DMS114 treated with DMSO at 0.1 percent for 48 hours (cell line): Measurements from ENCODE around the gene RHEBL1.
A peak's percentile ranks its signal among the peaks of the same experiment; 100 is the strongest.

ENCODE experiments used
- DNase-seq: peaks from one replicate; lab custom pipeline; 2025; ENCODE audit not compliant: unreplicated experiment; lab: John Stamatoyannopoulos, UW

The RHEBL1 gene

GRCh38 chr12:49055092-49055491 lies 14.7 kb downstream of the RHEBL1 start:
- no peak for DNase-seq

GRCh38 chr12:49054524-49054923 lies 15.3 kb downstream of the RHEBL1 start:
- DNase-seq = no peak

- no peak for DNase-seq
These were observed 15.7 kb downstream of the RHEBL1 start for GRCh38 chr12:49054096-49054495.

DNA sequence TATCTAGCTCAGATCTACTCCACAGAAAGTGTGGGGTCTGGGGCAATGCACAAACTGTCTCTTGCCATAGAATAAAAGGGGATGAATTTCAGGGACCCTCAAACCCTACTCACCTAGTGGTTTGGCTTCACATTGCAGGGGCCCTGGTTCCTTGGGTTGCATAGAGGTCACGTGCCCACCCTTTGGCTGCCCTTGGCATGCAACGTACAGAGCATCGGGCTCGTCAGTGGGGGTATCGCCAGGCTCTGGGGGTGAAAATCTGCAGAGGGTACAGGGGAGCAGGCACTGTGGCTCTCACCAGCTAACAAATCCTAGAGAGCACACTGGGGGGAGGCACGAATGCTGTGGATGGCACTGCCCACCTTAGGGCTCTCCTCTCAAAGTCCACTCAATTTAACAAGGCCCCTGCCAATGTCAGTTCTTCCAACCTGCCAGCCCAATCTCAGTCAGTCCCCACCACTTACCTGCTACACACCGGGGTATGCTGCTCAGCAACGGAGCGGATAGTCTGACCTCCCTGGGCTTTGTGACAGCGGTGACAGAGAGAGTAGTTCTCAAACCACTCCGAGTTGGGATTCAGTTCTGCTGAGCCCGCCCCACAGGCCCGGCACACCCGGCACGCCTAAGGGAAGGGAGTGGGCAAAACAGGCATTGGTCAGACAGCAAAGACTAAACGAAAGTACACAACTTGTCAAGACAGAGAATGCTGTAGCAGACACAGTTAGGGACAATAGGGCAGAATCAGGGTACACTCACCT lies 17.1 kb downstream of the RHEBL1 start:
- DNase-seq = no peak

- no peak for DNase-seq
These were observed 17.9 kb downstream of the RHEBL1 start for GRCh38 chr12:49051777-49052438.

- DNase-seq = no peak
These were observed 18.4 kb downstream of the RHEBL1 start for GRCh38 chr12:49051373-49051764.

GRCh38 chr12:49050507-49051372 lies 19.0 kb downstream of the RHEBL1 start:
- no peak for DNase-seq

DNA sequence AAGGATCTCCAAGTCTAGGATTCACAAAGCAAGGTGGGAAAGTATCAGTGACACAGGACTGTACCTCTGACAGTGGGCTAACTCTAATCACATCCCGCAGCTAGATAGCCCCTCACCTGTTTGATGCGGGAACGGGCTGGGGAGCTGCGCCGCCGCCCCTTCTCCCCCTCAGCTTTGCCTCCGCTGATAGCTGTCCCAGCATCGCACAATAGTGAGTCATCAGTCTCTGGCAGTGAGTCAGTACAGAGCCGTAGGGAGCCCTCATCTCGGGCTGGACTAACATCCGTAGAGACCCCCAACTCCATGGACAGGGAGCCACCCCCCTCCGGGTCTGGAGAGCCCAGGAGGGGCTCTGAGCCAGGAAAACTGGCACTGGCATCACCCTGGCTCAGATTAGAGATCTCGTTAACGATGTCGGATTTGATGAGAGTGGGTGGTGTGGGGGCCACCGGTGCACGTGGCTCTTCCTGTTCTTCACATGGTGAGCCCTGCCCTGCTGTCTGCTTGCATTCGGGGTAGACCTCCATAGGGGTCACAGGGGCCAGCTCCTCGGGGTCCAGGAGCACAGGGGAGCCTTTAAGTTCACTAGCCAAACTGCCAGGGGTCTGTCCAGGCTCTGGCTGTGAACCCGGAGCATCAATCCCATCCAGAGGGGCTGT lies 20.1 kb downstream of the RHEBL1 start:
- DNase-seq = no peak

GRCh38 chr12:49048953-49049352 lies 20.8 kb downstream of the RHEBL1 start:
- DNase-seq = no peak

- DNase-seq = no peak
These were observed 23.5 kb downstream of the RHEBL1 start for GRCh38 chr12:49046129-49046895.

DNA sequence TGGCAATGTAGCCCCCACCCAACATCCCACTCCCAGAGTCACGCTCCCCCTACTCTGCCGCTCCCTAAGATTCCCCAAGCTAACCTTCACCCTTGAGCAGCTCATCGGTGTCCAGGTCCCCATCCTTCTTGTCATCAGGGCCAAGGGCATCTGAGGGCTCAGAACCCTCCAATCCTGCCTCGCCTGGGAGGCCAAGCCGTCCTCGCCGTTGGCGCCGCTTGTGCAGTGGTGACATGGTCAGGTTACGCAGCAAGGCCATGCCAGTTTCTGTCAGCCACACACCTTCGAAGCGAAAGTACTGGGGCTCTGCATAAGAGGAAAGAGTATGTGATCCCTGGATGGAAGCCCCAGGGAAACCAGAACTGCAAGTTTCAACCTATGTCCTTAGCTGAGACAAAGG lies 25.1 kb downstream of the RHEBL1 start:
- no peak for DNase-seq

DNA sequence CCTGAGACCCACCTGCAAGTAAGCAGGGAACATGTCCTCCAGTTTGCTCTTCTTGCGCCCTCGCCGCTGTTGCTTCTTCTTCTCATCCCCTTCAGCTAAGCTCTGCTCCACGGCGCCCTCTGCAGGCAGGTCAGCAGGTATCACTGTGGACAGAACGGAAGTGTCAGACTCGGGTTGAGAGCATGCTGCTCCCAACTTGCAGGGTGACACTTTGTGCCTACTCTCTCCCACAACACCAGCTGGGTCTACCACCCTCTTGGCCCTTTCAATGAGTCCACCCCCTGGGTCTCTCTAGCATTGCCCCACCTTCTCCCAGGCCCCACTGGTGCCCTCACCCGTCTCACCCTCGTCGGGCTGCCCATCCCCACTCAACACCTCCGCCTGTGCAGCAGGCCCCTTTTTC lies 25.9 kb downstream of the RHEBL1 start:
- DNase-seq = peak; percentile 28

DNA sequence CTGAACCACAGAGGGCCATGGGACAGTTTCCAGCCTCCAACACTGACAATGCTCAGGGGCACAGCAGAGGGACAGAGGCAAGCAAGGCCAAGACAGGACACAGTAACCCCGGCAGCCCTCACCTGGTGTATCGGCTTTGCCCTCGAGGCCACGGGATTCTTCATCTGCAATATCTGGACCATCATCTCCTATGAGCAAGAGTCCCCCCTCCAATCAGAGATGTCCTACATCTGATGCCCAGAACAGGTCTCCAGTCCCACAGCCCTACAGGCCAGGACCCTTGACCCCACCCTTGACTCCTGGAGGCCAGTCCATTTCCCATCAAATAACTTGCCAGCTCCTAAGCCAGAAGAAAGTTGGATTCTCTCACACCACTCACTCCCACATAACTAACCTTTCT lies 26.5 kb downstream of the RHEBL1 start:
- DNase-seq = no peak

DNA sequence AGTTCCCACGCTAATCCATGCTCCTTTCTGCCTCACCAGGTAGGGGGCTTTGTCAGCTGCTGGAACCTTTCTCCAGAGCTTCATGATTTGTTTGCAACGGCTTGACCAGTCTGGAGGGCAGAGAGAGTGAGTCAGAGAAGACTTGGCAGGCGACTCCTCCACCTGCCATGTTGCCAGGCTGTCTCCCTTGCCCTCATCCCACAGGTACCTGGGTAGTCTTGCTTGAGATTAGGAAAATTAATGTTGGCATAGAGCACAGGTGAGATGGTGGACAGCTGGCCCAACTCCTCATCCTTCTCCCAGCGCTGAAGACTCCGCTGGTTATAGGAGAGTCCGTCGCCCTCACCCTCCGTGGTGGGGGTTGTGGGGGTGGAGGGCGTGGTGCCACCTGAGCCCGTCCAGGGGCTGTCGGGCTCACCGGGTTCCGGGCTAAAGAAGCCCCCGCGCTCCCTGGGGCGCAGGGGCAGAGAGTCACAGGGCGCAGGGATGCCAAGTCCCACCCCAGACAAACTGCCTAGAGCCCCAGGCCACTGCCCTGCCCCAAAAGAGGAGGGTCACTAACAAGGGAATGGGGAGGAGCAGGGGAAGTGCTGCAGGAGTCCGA lies 27.8 kb downstream of the RHEBL1 start:
- no peak for DNase-seq

DNA sequence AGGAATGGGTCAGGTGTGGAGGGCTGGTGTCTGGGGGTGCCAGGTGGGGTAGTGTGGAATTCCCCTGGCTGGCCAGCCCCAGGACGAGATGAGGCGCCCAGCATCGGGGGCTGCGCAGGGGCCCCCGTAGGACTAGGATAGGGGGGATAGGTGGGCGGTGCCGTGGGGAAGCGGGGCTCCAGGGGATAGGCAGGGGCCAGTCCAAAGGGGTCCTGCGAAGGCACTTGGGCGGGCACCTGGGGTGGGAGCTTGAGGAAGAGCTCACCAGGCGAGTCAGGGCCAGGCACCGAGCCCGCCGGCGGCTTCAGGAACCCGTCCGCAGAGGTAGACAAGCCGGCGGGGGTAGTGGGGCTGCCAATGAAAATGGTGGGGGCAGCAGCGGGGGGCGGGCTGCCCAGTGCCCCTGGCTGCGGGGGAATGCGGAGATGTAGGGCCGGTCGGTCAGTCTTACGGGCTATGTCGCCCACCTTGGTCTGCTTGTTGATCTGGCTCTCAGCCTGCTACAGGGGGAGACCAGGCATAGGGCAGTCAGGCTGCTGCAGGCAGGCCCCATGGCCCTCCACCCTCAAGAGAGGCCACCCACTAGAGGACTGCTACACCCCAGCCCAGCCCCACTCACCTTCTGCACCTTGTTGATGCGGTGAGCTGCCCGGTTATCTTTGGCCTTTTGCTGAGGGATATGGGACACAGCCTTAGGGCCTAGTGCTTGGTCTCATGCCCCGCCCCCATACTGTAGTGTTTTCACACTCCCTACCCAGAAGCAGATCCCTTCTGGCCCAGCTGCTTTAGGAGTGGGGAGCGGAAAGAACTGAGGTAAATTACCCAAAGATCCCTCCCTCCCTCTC lies 28.5 kb downstream of the RHEBL1 start:
- no peak for DNase-seq

GRCh38 chr12:49040364-49040855 lies 29.4 kb downstream of the RHEBL1 start:
- no peak for DNase-seq

DNA sequence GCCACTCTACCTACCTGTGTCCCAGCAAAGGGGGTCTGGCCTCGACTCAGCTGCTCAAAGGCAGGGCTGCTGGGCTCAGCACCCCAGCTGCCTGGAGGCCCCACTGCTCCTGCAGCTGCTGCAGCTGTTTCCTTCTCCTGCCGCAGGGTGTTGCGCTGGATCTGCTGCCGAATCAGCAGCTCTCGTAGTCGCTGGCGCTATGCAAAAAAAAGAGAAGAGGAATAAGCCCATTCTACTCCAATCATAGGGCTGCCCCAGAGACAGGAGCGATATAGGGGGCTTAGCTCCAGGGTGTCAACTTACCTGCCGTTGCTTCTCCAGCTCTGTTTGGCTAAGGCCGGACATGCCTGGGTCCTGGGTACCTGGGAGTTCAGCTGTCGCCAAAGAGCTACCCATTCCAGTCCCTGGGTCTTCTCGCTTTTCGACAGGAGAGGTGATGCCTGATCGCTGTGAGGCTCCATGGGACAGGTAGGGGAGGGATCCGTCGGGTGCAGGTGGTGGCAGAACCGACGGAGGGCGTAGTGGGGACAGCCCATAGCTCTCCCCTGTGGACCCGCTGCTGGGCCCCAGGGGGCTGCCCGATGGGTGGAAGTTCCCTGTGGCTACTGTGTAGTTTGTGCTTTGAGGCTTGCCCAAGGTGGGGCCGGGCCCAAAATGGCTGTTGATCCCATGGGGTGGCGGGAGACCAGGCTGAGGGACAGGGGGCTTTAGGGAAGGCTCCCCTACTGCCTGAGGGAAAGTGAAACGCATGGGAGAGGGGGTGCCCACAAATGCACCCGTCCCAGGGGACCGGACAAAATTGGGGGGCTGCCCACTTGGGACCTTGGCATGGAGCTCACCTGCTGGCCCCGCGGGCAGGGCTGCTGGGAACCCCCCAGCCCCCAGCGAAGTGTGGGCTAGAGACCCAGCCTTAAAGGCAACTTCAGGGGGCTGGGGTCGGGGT lies 30.1 kb downstream of the RHEBL1 start:
- no peak for DNase-seq
